HUES64 (cell line): ENCODE data around the gene ICE1.
"Not testable (repeated sequence)": the region's sequence is repeated elsewhere in the genome, so short reads cannot be mapped to it uniquely, and the experiment has no call there.

Experiments
- H3K27ac ChIP-seq: 2 replicates; pipeline ENCODE4 v1.7.0; 2013; ENCODE audit warnings: low read depth, low read length, inconsistent platforms
- H3K27me3 ChIP-seq: 2 replicates; pipeline ENCODE4 v1.6.1; 2013; ENCODE audit warnings: mild to moderate bottlenecking, low read length; ENCODE audit not compliant: insufficient read depth
- H3K36me3 ChIP-seq: 2 replicates; pipeline ENCODE4 v1.6.1; 2013; ENCODE audit warnings: mild to moderate bottlenecking, low read length; ENCODE audit not compliant: insufficient read depth
- H3K4me1 ChIP-seq: 2 replicates; pipeline ENCODE4 v1.6.1; 2013; ENCODE audit warnings: mild to moderate bottlenecking, low read length, moderate library complexity; ENCODE audit not compliant: insufficient read depth
- H3K4me3 ChIP-seq: 2 replicates; pipeline ENCODE4 v1.5.1; 2013; ENCODE audit warnings: mild to moderate bottlenecking, low read length, moderate library complexity
- H3K9ac ChIP-seq: 2 replicates; pipeline ENCODE4 v1.6.1; 2013; ENCODE audit warnings: mild to moderate bottlenecking, low read depth, low read length
- H3K9me3 ChIP-seq: 2 replicates; pipeline ENCODE4 v1.6.1; 2013; ENCODE audit warnings: low read depth, low read length; ENCODE audit not compliant: insufficient read depth
- WGBS: fragments of 150-250, 120-280 bp; methylation state at CpG from one replicate; pipeline ENCODE4 v1.1.7; 2013; ENCODE audit warnings: missing lambda C conversion rate; 5-methylcytosine and 5-hydroxymethylcytosine counted together

The ICE1 gene

DNA sequence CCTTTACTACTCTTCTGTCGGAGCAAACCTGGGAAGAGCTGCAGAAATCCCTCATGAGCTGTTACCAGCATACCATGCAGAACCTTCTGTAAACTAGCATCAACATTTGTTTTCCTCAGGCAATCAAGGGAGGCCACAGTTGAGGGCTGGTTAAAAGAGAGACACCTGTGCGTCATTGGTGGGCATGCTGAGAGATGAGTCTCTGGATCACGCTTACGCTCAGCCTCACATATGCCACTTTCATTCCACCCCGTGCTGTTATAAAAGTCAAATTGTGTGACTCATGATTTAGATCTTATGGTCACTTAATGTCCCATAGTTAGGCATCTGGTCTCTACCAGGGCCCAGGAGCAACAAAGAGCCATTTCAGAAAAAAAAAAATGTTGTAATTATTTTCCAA, 18.1 kb upstream of the ICE1 start:
- peaks cover 11% of the 10 kb centered on the region for H3K9me3 ChIP-seq
- H3K27ac ChIP-seq: no peak overlapping the region
- no peak overlapping the region for H3K9ac ChIP-seq
- no peaks in the 10 kb centered on the region for H3K4me1 ChIP-seq
- H3K4me3 ChIP-seq: no peak overlapping the region
- H3K36me3 ChIP-seq: no peaks in the 10 kb centered on the region
- H3K27me3 ChIP-seq: no peaks in the 10 kb centered on the region
- 98% methylated on average over 5 of the region's 5 CpGs for WGBS

DNA sequence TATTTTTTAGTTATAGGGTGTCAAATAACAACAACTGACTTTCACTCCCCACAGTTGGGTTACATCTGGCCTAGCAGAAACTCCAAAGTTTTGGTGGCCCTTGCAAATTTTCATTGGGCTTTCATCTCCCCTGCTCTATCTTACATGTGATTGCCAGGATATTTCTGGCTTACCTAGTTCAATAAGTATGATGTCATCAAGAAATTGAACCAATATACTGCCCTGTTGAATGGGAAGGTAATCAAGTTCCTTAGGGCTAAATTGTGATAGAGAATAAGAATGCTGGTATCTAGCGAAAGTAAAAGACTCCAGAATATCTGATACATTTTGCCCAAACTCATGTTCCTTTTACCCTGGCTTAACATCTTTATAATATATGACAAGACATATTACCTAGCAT, 17.0 kb upstream of the ICE1 start:
- H3K36me3 ChIP-seq: no peaks in the 10 kb centered on the region
- H3K27ac ChIP-seq: no peak overlapping the region
- no peak overlapping the region for H3K9ac ChIP-seq
- peaks cover 19% of the 10 kb centered on the region for H3K9me3 ChIP-seq
- no peak overlapping the region for H3K4me3 ChIP-seq
- WGBS: 100% methylated on average over 1 of the region's 1 CpG
- no peaks in the 10 kb centered on the region for H3K27me3 ChIP-seq
- no peaks in the 10 kb centered on the region for H3K4me1 ChIP-seq

DNA sequence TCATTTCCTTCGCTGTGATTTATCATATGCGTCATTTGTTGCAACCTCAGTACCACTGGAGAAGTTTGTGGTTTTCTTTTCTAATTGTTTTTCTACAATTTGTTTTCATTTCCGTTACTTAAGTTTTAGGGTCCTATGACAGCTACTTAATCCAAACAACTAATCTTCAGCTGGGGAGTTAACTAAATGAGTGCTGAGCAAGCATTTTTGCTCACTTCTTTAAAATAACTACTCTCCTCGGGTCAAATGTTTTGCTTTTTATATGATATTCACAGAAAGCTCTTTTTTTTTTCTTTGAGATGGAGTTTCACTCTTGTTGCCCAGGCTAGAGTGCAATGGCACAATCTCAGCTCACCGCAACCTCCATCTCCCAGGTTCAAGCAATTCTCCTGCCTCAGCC, 14.6 kb upstream of the ICE1 start:
- Histone ChIP-seq H3K4me1 (no peaks in the 10 kb centered on the region), H3K36me3 (no peaks in the 10 kb centered on the region), H3K27me3 (no peaks in the 10 kb centered on the region), H3K4me3 (no peak overlapping the region), H3K9me3 (peaks cover 23% of the 10 kb centered on the region), H3K27ac (no peak overlapping the region), H3K9ac (no peak overlapping the region)
- 97% methylated on average over 5 of the region's 5 CpGs for WGBS

DNA sequence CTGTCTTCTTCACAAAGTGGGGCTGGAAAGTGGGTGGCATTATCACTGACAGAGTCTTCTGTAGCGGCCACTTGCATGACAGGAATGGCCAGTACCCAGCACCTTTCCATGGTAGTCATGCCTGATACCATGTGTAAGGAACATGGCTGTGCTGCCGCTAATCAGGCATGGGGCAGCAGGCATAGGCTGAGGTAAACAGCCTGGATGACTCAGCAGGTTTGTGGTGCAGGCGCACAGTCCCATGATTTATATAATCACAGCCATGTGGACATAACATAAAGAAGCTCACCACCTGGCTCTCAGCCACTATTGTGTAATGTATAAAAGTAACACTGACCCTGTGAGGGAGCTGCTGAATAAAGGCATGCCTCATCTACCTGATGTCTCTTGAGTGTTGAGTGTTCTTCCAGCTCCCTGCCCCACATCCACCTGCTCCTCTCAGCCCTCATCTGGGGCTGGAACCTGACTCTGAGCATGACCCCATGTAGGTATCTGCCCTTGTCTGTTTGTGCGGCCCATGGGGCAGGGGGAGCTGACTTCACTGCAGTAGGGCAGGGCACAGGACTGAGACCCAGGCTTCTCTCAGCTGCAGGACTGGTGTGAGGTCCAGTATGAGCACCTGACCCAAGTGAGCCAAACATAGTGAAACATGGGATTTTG, 13.2 kb upstream of the ICE1 start:
- Histone ChIP-seq H3K9ac (no peak overlapping the region), H3K4me3 (no peak overlapping the region), H3K9me3 (peaks cover 23% of the 10 kb centered on the region), H3K27me3 (no peaks in the 10 kb centered on the region), H3K4me1 (no peaks in the 10 kb centered on the region), H3K27ac (no peak overlapping the region), H3K36me3 (no peaks in the 10 kb centered on the region)
- WGBS: 95% methylated on average over 4 of the region's 4 CpGs

DNA sequence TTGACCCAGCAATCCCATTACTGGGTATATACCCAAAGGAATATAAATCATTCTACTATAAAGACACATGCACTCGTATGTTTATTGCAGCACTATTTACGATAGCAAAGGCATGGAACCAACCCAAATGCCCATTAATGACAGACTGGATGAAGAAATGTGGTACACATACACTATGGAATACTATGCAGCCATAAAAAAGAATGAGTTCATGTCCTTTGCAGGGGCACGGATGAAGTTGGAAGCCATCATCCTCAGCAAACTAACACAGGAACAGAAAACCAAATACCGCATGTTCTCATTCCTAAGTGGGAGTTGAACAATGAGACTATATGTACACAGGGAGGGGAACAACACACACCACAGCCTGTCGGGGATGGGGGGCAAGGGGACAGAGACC, 8.6 kb upstream of the ICE1 start:
- not testable (repeated sequence) for H3K27ac ChIP-seq, H3K9ac ChIP-seq, H3K36me3 ChIP-seq, H3K4me1 ChIP-seq, H3K27me3 ChIP-seq, H3K4me3 ChIP-seq
- peaks cover 18% of the 10 kb centered on the region for H3K9me3 ChIP-seq
- 64% methylated on average over 4 of the region's 5 CpGs for WGBS

DNA sequence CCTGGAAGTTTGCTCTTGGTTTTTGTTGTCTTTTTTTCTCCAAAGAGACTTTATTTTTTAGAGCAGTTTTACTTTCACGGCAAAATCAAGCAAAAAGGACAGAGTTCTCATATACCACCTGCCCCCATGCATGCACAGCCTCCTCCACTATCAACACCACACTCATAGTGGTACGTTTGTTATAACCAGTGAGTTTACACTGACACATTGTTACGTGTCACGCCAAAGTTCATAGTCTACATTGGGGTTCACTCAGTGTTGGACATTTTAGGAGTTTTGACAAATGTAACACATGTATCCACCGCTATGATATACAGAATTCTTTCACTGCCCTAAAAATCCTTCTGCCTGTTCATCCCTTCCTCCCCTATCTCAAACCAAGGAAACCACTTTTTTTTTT, 7.5 kb upstream of the ICE1 start:
- H3K27me3 ChIP-seq: no peaks in the 10 kb centered on the region
- no peak overlapping the region for H3K9ac ChIP-seq
- H3K36me3 ChIP-seq: no peaks in the 10 kb centered on the region
- peaks cover 7% of the 10 kb centered on the region for H3K9me3 ChIP-seq
- no peak overlapping the region for H3K27ac ChIP-seq
- H3K4me1 ChIP-seq: peaks cover 10% of the 10 kb centered on the region; the same call in 1 of the 2 replicates
- H3K4me3 ChIP-seq: no peak overlapping the region
- WGBS: 97% methylated on average over 5 of the region's 5 CpGs

DNA sequence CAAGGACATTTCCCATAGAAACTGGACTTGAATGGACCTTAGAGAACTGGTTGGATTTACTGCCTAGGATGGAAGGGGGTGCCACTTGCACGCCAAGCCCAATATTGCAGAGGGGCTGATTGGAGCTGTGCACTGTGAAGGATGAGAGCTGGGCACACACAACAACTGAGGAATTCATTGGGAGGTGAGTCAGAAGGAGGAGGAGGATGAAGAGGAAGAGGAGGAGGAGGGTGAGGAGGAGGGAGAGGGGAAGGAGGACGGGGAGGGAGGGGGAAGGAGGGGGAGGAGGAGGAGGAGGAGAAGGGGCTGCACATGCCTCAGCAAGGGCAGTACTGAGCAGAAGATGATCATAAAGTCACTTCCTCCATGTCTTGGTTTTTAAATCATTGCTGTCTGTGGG, 5.7 kb upstream of the ICE1 start:
- H3K9me3 ChIP-seq: no peaks in the 10 kb centered on the region
- H3K4me1 ChIP-seq: peaks cover 20% of the 10 kb centered on the region
- H3K36me3 ChIP-seq: no peaks in the 10 kb centered on the region
- H3K27me3 ChIP-seq: no peaks in the 10 kb centered on the region
- H3K4me3 ChIP-seq: no peak overlapping the region
- H3K27ac ChIP-seq: no peak overlapping the region
- WGBS: 67% methylated on average over 2 of the region's 2 CpGs
- no peak overlapping the region for H3K9ac ChIP-seq

DNA sequence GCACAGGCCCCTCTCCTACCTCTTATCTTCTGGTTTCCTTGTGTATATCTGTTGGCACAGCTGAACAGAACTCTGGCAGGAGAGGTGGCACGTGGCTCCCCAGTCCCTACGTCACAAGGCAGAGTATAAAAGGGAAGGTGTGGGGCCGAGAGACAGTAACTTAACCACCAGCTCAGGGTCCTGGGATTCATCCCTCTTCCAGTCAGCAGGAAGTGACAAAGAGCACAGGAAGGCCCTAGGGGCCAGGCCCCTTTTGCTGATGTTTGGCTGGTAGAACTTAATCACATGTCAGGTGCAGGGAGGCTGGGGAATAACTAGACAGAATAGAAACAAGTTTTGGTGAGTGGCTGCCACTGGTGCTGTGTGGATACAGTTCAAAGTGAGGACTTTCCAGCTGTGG, 4.5 kb upstream of the ICE1 start:
- 87% methylated on average over 3 of the region's 3 CpGs for WGBS
- no peak overlapping the region for H3K4me3 ChIP-seq
- peaks cover 20% of the 10 kb centered on the region for H3K4me1 ChIP-seq
- H3K9me3 ChIP-seq: no peaks in the 10 kb centered on the region
- H3K36me3 ChIP-seq: no peaks in the 10 kb centered on the region
- H3K27ac ChIP-seq: no peak overlapping the region
- H3K9ac ChIP-seq: no peak overlapping the region
- no peaks in the 10 kb centered on the region for H3K27me3 ChIP-seq

DNA sequence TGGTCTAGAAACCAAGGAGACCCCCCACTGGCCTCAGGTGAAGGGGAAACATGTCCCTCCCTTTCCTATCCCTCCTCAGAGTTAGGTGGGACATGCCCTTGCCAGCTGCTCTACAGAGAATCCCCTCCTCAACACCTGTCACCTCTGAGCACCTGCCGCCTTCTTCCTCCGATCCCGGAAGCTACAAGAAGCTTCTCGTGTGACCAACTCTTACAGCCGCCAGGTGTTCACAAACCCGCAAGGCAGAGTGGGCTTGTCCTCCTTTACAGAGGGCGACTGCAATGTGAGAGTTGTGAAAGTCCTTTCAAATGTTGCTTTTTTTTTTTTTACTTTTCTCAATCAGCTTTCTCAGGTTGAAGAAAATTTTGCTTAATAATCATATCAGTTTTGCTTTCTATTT, 3.7 kb upstream of the ICE1 start:
- Histone ChIP-seq H3K27ac (no peak overlapping the region), H3K4me3 (no peak overlapping the region), H3K9me3 (no peaks in the 10 kb centered on the region), H3K4me1 (peaks cover 25% of the 10 kb centered on the region), H3K36me3 (no peaks in the 10 kb centered on the region), H3K27me3 (no peaks in the 10 kb centered on the region), H3K9ac (no peak overlapping the region)
- 96% methylated on average over 6 of the region's 7 CpGs for WGBS

DNA sequence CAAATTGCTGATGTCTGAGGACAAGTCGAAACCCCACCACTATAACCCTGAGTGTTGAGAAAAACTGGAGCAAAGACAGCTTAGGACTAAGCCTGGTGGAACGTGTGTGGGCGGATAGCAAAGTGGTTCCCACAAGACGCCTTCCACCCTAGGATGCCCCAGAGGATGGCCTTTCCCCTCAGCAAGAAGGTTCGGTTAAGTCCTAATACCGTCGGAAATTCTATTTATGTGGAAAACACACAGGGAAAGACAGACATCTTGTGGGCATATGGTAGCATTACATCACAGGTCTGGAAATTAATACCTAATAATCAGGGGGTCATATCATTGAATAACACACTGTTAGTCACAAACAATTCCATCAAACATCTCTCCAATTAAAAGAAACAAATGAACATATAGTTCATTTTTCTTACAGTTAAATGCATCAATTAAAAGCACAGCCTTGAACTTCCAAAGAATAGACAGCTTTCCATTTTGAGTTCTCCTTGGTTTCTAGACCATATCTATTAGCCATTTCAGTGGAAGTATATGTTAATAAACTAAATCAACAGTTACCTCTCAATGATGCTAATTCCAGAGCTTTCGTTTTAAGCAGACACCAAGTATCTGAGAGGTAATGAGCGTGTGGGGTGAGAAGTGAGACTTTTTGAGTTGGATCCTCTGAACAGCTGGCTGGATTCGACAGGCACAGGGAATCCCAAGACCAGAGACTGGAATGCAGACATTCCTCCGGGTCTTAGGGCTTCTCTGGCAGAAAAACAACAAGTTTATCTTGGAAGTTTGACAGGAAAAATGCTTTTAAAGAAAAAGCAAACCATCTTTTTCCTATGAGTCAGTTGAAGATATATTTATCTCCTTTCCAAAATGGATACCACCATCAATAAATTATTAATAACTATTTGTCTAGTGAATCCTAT, 2.9 kb upstream of the ICE1 start:
- 42% methylated on average over 10 of the region's 11 CpGs for WGBS
- H3K9ac ChIP-seq: no peak overlapping the region

DNA sequence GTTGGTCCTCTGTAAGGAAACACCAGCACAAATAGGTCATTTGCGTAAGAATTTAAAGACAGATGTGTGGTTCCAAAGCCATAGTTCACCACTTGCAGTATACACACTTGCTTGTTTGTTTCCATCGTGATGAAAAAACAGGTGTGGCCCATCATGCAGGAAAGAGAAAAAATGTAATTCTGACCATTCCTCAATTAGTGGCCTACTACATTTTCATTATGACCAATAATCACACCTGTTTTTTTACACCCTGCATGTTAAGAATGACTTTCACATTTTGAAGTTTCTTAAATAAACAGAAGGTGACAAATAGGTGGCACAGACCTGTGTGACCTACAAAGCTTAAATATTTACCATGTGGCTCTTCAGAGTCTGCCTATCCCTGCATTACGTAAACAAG, 2.2 kb upstream of the ICE1 start:
- H3K27me3 ChIP-seq: no peaks in the 10 kb centered on the region
- 93% methylated on average over 3 of the region's 3 CpGs for WGBS
- peaks cover 28% of the 10 kb centered on the region for H3K4me1 ChIP-seq
- H3K36me3 ChIP-seq: no peaks in the 10 kb centered on the region
- no peak overlapping the region for H3K4me3 ChIP-seq
- H3K27ac ChIP-seq: no peak overlapping the region
- no peak overlapping the region for H3K9ac ChIP-seq
- H3K9me3 ChIP-seq: no peaks in the 10 kb centered on the region

More for the DNA sequence above, 2.9 kb upstream of the ICE1 start:
- H3K4me1 ChIP-seq: peaks cover 28% of the 10 kb centered on the region
- no peaks in the 10 kb centered on the region for H3K27me3 ChIP-seq
- no peak overlapping the region for H3K27ac ChIP-seq
- H3K4me3 ChIP-seq: no peak overlapping the region
- H3K36me3 ChIP-seq: no peaks in the 10 kb centered on the region
- H3K9me3 ChIP-seq: no peaks in the 10 kb centered on the region
